ENCODE measurements around the gene C12orf42.

GRCh38 chr12:103348935-103349334 is 146.8 kb downstream of the C12orf42 start:
- TF ChIP-seq, protein P1, sequence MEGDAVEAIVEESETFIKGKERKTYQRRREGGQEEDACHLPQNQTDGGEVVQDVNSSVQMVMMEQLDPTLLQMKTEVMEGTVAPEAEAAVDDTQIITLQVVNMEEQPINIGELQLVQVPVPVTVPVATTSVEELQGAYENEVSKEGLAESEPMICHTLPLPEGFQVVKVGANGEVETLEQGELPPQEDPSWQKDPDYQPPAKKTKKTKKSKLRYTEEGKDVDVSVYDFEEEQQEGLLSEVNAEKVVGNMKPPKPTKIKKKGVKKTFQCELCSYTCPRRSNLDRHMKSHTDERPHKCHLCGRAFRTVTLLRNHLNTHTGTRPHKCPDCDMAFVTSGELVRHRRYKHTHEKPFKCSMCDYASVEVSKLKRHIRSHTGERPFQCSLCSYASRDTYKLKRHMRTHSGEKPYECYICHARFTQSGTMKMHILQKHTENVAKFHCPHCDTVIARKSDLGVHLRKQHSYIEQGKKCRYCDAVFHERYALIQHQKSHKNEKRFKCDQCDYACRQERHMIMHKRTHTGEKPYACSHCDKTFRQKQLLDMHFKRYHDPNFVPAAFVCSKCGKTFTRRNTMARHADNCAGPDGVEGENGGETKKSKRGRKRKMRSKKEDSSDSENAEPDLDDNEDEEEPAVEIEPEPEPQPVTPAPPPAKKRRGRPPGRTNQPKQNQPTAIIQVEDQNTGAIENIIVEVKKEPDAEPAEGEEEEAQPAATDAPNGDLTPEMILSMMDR (IDR thresholded peaks at IDR 0.05) = no peak
- TF ChIP-seq EZH2 (IDR thresholded peaks at IDR 0.05; ENCODE audit: borderline replicate concordance, insufficient read depth, low read depth, low read length, poor library complexity, severe bottlenecking) = no peak
